GM06990 (cell line): ENCODE results near the gene UGT3A2.

Source experiments
- DNase-seq: peaks from one replicate; pipeline ENCODE4 v3.0.0-alpha.2; 2011; ENCODE audit not compliant: insufficient read length; ENCODE audit errors: extremely low read depth
- H3K27me3 ChIP-seq: replicated peaks from 2 replicates; pipeline ENCODE4 v1.6.0; 2011; ENCODE audit warnings: low read length; ENCODE audit not compliant: control insufficient read depth, insufficient read depth
- H3K36me3 ChIP-seq: 2 replicates; pipeline ENCODE4 v1.5.1; 2011; ENCODE audit warnings: low read length; ENCODE audit not compliant: control insufficient read depth, insufficient read depth
- H3K4me3 ChIP-seq: replicated peaks from 2 replicates; pipeline ENCODE4 v1.5.1; 2011; ENCODE audit warnings: low read depth, mild to moderate bottlenecking, control low read depth, low read length
- CTCF ChIP-seq: IDR thresholded peaks from 2 replicates; pipeline ENCODE4 v1.5.1; 2011; ENCODE audit warnings: low read length, control low read depth, mild to moderate bottlenecking, inconsistent platforms; ENCODE audit not compliant: insufficient read depth, poor library complexity, severe bottlenecking

UGT3A2 gene

GRCh38 chr5:36049949-36050348 is 16.7 kb downstream of the UGT3A2 start:
- no peaks in the 10 kb centered on the region for H3K27me3 ChIP-seq
- H3K4me3 ChIP-seq = no peak overlapping the region
- TF ChIP-seq CTCF = no peak
- no peaks in the 10 kb centered on the region for H3K36me3 ChIP-seq
- no peak for DNase-seq

GRCh38 chr5:36047384-36048160 is 19.1 kb downstream of the UGT3A2 start:
- no peak for TF ChIP-seq CTCF
- Histone ChIP-seq H3K27me3 (no peaks in the 10 kb centered on the region), H3K4me3 (no peak overlapping the region), H3K36me3 (no peaks in the 10 kb centered on the region)
- no peak for DNase-seq

- Histone ChIP-seq H3K27me3 (no peaks in the 10 kb centered on the region), H3K36me3 (no peaks in the 10 kb centered on the region), H3K4me3 (no peak overlapping the region)
- no peak for TF ChIP-seq CTCF
- DNase-seq = no peak
Observed at GRCh38 chr5:36045895-36046294, 20.8 kb downstream of the UGT3A2 start.

GRCh38 chr5:36041537-36041845 is 25.2 kb downstream of the UGT3A2 start:
- DNase-seq = no peak
- TF ChIP-seq CTCF = no peak
- Histone ChIP-seq H3K36me3 (no peaks in the 10 kb centered on the region), H3K27me3 (no peaks in the 10 kb centered on the region), H3K4me3 (no peak overlapping the region)

GRCh38 chr5:36040651-36041536 is 25.8 kb downstream of the UGT3A2 start:
- Histone ChIP-seq H3K4me3 (no peak overlapping the region), H3K27me3 (no peaks in the 10 kb centered on the region), H3K36me3 (no peaks in the 10 kb centered on the region)
- TF ChIP-seq CTCF = no peak
- no peak for DNase-seq
